Thyroid gland (tissue), 4 donors: Measurements from ENCODE around the gene PRMT2. TPM values are rescaled to one million over a fixed set of nuclear protein-coding genes. Genes with fewer than 3 reads are reported as not detected.

Experiments
- DNase-seq, 2 donors: peaks; one replicate each; pipeline ENCODE4 v3.0.0-alpha.2; 2019
- H3K27ac ChIP-seq, 3 donors: fragments of 200-600 bp; sonication (generic); 1 replicate in 2 of 3; 2 replicates in 1 of 3; pipeline ENCODE4 v1.5.1; 2016 to 2019; ENCODE audit warnings: mild to moderate bottlenecking in 1 of 3, moderate library complexity in 1 of 3
- H3K27me3 ChIP-seq: fragments of 200-600 bp; sonication (generic); one replicate; pipeline ENCODE4 v1.5.1; 2019
- H3K36me3 ChIP-seq, 2 donors: fragments of 200-600 bp; sonication (generic); one replicate each; pipeline ENCODE4 v1.5.1; 2016 to 2019
- H3K4me1 ChIP-seq, 2 donors: fragments of 200-600 bp; sonication (generic); one replicate each; pipeline ENCODE4 v1.5.1; 2017 to 2019
- H3K4me3 ChIP-seq, 3 donors: fragments of 200-600 bp; sonication (generic); replicated peaks in 1 of 3; 1 replicate in 2 of 3; 2 replicates in 1 of 3; pipeline ENCODE4 v1.5.1; 2016; ENCODE audit warnings: mild to moderate bottlenecking in 1 of 3
- H3K9me3 ChIP-seq: fragments of 200-600 bp; sonication (generic); one replicate; pipeline ENCODE4 v1.5.1; 2017
- CTCF ChIP-seq, 6 experiments: fragments of 200-600 bp in 3 of 6; fragments of 450-650 bp in 3 of 6; sonication (generic) in 3 of 6; IDR thresholded peaks; one replicate each; pipeline ENCODE4 v1.5.1; 2016 to 2019; ENCODE audit warnings: antibody characterized with exemption in 6 of 6, mild to moderate bottlenecking in 2 of 6, inconsistent platforms in 1 of 6, moderate library complexity in 1 of 6
- POLR2A ChIP-seq, 2 donors: fragments of 450-650 bp; IDR thresholded peaks; one replicate each; pipeline ENCODE4 v1.6.1; 2017; ENCODE audit warnings: antibody characterized with exemption in 2 of 2, mild to moderate bottlenecking in 2 of 2, moderate library complexity in 1 of 2
- WGBS, 2 donors: methylation state at CpG; one replicate each; pipeline ENCODE4 v1.1.5; 2017; 5-methylcytosine and 5-hydroxymethylcytosine counted together
- intact Hi-C: fragments of 100-400 bp; cut with DNase I; formaldehyde crosslinking; loops from one replicate; pipeline ENCODE4 v1.15.1; 2023
- total RNA-seq, 4 donors: library from RNA; depleted of rRNA; stranded (reverse); fragments of >200 nt; gene quantifications; one replicate each; pipeline ENCODE4 v1.2.3, GENCODE V29; 2016

The PRMT2 gene
- total RNA-seq, 4 donors from 2014 or later = 94.6 to 112 (median 99.4) TPM

GRCh38 chr21:46643379-46644177, 8.1 kb downstream of the PRMT2 start:
- no peak overlapping the region for H3K4me3 ChIP-seq
- H3K4me1 ChIP-seq = peaks cover 3 to 11% of the 10 kb centered on the region in 2 donors
- no peak overlapping the region for H3K27ac ChIP-seq
- no peaks in the 10 kb centered on the region for H3K27me3 ChIP-seq
- H3K9me3 ChIP-seq = no peaks in the 10 kb centered on the region
- H3K36me3 ChIP-seq = peaks cover 28 to 33% of the 10 kb centered on the region in 2 donors
- TF ChIP-seq CTCF (IDR thresholded peaks at IDR 0.05) (no peak), POLR2A (IDR thresholded peaks at IDR 0.05) (no peak)
- 75 to 86% methylated on average over 12 of the region's 12 CpGs for WGBS, 2 donors
- intact Hi-C loops = no loop called here
- no peak for DNase-seq

- intact Hi-C loops = no loop called here
- Histone ChIP-seq H3K27me3 (no peaks in the 10 kb centered on the region), H3K27ac (no peak overlapping the region), H3K4me3 (no peak overlapping the region), H3K4me1 (peaks cover 0 to 3% of the 10 kb centered on the region in 2 donors), H3K9me3 (no peaks in the 10 kb centered on the region), H3K36me3 (peaks cover 49 to 55% of the 10 kb centered on the region in 2 donors)
- TF ChIP-seq POLR2A (IDR thresholded peaks at IDR 0.05) (no peak), CTCF (IDR thresholded peaks at IDR 0.05) (no peak)
- WGBS, 2 donors = 95 to 99% methylated on average over 5 of the region's 5 CpGs
- DNase-seq = no peak
These were observed 10.4 kb downstream of the PRMT2 start for GRCh38 chr21:46645840-46646239.

- Histone ChIP-seq H3K4me3 (no peak overlapping the region), H3K27me3 (no peaks in the 10 kb centered on the region), H3K27ac (no peak overlapping the region), H3K36me3 (peaks cover 57 to 58% of the 10 kb centered on the region in 2 donors), H3K4me1 (peaks cover 0 to 3% of the 10 kb centered on the region in 2 donors), H3K9me3 (no peaks in the 10 kb centered on the region)
- no peak for DNase-seq
- 95 to 97% methylated on average over 9 of the region's 9 CpGs for WGBS, 2 donors
- intact Hi-C loops = no loop called here
- TF ChIP-seq CTCF (IDR thresholded peaks at IDR 0.05) = no peak
- no peak for TF ChIP-seq POLR2A (IDR thresholded peaks at IDR 0.05)
These were observed 11.2 kb downstream of the PRMT2 start for GRCh38 chr21:46646541-46647154.

- WGBS, 2 donors = 96% methylated on average over 27 of the region's 27 CpGs
These were observed 13.1 kb downstream of the PRMT2 start for GRCh38 chr21:46648539-46648938.

More at GRCh38 chr21:46648539-46648938, 13.1 kb downstream of the PRMT2 start:
- intact Hi-C loops = no loop called here
- TF ChIP-seq POLR2A (IDR thresholded peaks at IDR 0.05) = no peak
- TF ChIP-seq CTCF (IDR thresholded peaks at IDR 0.05) = no peak
- Histone ChIP-seq H3K36me3 (peaks cover 66 to 77% of the 10 kb centered on the region in 2 donors), H3K4me3 (no peak overlapping the region), H3K4me1 (peaks cover 0 to 2% of the 10 kb centered on the region in 2 donors), H3K9me3 (no peaks in the 10 kb centered on the region), H3K27ac (no peak overlapping the region), H3K27me3 (no peaks in the 10 kb centered on the region)
- no peak for DNase-seq
